ENCODE data around the gene NALCN. TPM values are rescaled to one million over a fixed set of nuclear protein-coding genes. Genes with fewer than 3 reads are reported as not detected.

NALCN gene
- total and polyA plus RNA-seq, 10 of the 15 experiments (the other 5 are each of a cell fraction or from before 2014, with no cell fraction given), result under 0.01 TPM; not detected in 9

- POLR2A ChIA-PET, result no interaction called here
- Histone ChIP-seq H4K20me1 (ENCODE audit: control insufficient read depth, insufficient read depth) (no peaks in the 10 kb centered on the region), H3K4me2 (ENCODE audit: control insufficient read depth, insufficient read depth) (no peak overlapping the region), H3K4me1 (ENCODE audit: control insufficient read depth, insufficient read depth, low read length) (no peaks in the 10 kb centered on the region), H3K36me3 (ENCODE audit: control insufficient read depth in 2 of 2, insufficient read depth in 2 of 2, low read length in 1 of 2) (no peaks in the 10 kb centered on the region), H3K9ac (ENCODE audit: control insufficient read depth, insufficient read depth, low read length) (no peak overlapping the region), H3K4me3 (no peak overlapping the region), H3K9me3 (replicated peaks; ENCODE audit: control insufficient read depth, insufficient read depth, low read length) (no peaks in the 10 kb centered on the region), H3K27me3 (replicated peaks in 1 of 2; ENCODE audit: control insufficient read depth in 2 of 2, insufficient read depth in 2 of 2, low read length in 1 of 2) (no peaks in the 10 kb centered on the region), H3K79me2 (ENCODE audit: control insufficient read depth, insufficient read depth, low read length) (no peaks in the 10 kb centered on the region), H3K27ac (ENCODE audit: control insufficient read depth, insufficient read depth) (no peak overlapping the region), H2AFZ (ENCODE audit: control insufficient read depth, low read depth, low read length) (no peak overlapping the region)
- SMC1A ChIA-PET (ENCODE audit: uncharacterized antibody, unreplicated experiment), result no interaction called here
- CTCF ChIA-PET, result no interaction called here
- no peak for FAIRE-seq
- in situ Hi-C loops (cut with MboI) (no loop called here), intact Hi-C loops (cut with micrococcal nuclease; ENCODE audit: unreplicated experiment) (no loop called here)
- ATAC-seq, result no peak
- DNase-seq (ENCODE audit: low read depth, low spot score), result no peak
- 40% methylated on average over 2 of the region's 2 CpGs for WGBS (ENCODE audit: insufficient coverage, insufficient replicate concordance, low lambda C conversion rate, missing lambda C conversion rate)
- RAD21 ChIA-PET (ENCODE audit: unreplicated experiment), result no interaction called here
- no TSS peak for BruUV-seq (replicated peaks)
- TF ChIP-seq CREB1 (IDR thresholded peaks at IDR 0.05; ENCODE audit: low read depth) (no peak), LARP7 (IDR thresholded peaks at IDR 0.05) (no peak), KAT2A (conservative IDR thresholded peaks at IDR 0.05; ENCODE audit: control insufficient read depth, low read depth, low read length) (no peak), BRCA1 (IDR thresholded peaks at IDR 0.05; ENCODE audit: low read depth, low read length) (no peak), POU2F2 (IDR thresholded peaks at IDR 0.05; ENCODE audit: borderline replicate concordance, low read depth, low read length) (no peak), SP1 (IDR thresholded peaks at IDR 0.05; ENCODE audit: low read depth, low read length) (no peak), TCF7 (IDR thresholded peaks at IDR 0.05; ENCODE audit: borderline replicate concordance) (no peak), POLR2A (IDR thresholded peaks at IDR 0.05; ENCODE audit: low read depth, low read length) (no peak), STAT1 (conservative IDR thresholded peaks at IDR 0.05) (no peak), CBX5 (IDR thresholded peaks at IDR 0.05; ENCODE audit: low read depth) (no peak), PBX3 (IDR thresholded peaks at IDR 0.05; ENCODE audit: insufficient replicate concordance, low read depth, low read length) (no peak), SPI1 (IDR thresholded peaks at IDR 0.05; ENCODE audit: borderline replicate concordance, insufficient read depth, low read depth, low read length) (no peak), ATF7 (IDR thresholded peaks at IDR 0.05; ENCODE audit: low read depth) (no peak)
Observed at GRCh38 chr13:101219609-101220265, 196.6 kb downstream of the NALCN start.
